H9 (cell line): Measurements from ENCODE around the gene VEGFA. TPM values are rescaled to one million over a fixed set of nuclear protein-coding genes. Genes with fewer than 3 reads are reported as not detected.

Source experiments
- DNase-seq: peaks from one replicate; pipeline ENCODE4 v3.0.0-alpha.2; 2017
- H2AFZ ChIP-seq: one replicate; pipeline ENCODE4 v1.6.1; 2013; ENCODE audit warnings: mild to moderate bottlenecking, low read length, control low read depth, moderate library complexity
- H2AK5ac ChIP-seq: 2 replicates; pipeline ENCODE4 v1.6.1; 2013; ENCODE audit warnings: low read length, control low read depth, mixed read lengths; ENCODE audit not compliant: insufficient read length
- H2BK120ac ChIP-seq: one replicate; pipeline ENCODE4 v1.6.1; 2013; ENCODE audit warnings: low read depth, mild to moderate bottlenecking, low read length, control low read depth, inconsistent platforms; ENCODE audit not compliant: poor library complexity, severe bottlenecking
- H2BK12ac ChIP-seq: 2 replicates; pipeline ENCODE4 v1.6.1; 2013; ENCODE audit warnings: low read length, control low read depth, mixed read lengths, low read depth; ENCODE audit not compliant: insufficient read length
- H2BK15ac ChIP-seq: 2 replicates; pipeline ENCODE4 v1.6.1; 2013; ENCODE audit warnings: low read depth, low read length, control low read depth
- H2BK20ac ChIP-seq: one replicate; pipeline ENCODE4 v1.6.1; 2013; ENCODE audit warnings: low read depth, mild to moderate bottlenecking, low read length, control low read depth, inconsistent platforms; ENCODE audit not compliant: poor library complexity, severe bottlenecking
- H2BK5ac ChIP-seq: 2 replicates; pipeline ENCODE4 v1.6.1; 2013; ENCODE audit warnings: low read length, control low read depth, mixed read lengths; ENCODE audit not compliant: insufficient read length
- H3K14ac ChIP-seq: 2 replicates; pipeline ENCODE4 v1.6.1; 2013; ENCODE audit warnings: low read length, control low read depth; ENCODE audit not compliant: insufficient read depth
- H3K18ac ChIP-seq: 2 replicates; pipeline ENCODE4 v1.6.1; 2013; ENCODE audit warnings: low read depth, mild to moderate bottlenecking, mixed read lengths, low read length, control low read depth; ENCODE audit not compliant: insufficient read length
- H3K23ac ChIP-seq: 2 replicates; pipeline ENCODE4 v1.6.1; 2013; ENCODE audit warnings: low read length, control low read depth, mixed read lengths, low read depth; ENCODE audit not compliant: insufficient read length
- H3K23me2 ChIP-seq: 2 replicates; pipeline ENCODE4 v1.6.1; 2013; ENCODE audit warnings: low read depth, mild to moderate bottlenecking, mixed read lengths, low read length, control low read depth; ENCODE audit not compliant: insufficient read length, poor library complexity, severe bottlenecking
- H3K27ac ChIP-seq: 2 replicates; pipeline ENCODE4 v1.5.1; 2013; ENCODE audit warnings: low read length, control low read depth, mixed read lengths, low read depth; ENCODE audit not compliant: insufficient read length
- H3K27me3 ChIP-seq: 2 replicates; pipeline ENCODE4 v1.6.1; 2013; ENCODE audit warnings: low read length, control low read depth, inconsistent platforms; ENCODE audit not compliant: insufficient read depth
- H3K4ac ChIP-seq: 2 replicates; pipeline ENCODE4 v1.6.1; 2013; ENCODE audit warnings: low read depth, mild to moderate bottlenecking, control low read depth, inconsistent platforms, low read length, moderate library complexity
- H3K4me1 ChIP-seq: 2 replicates; pipeline ENCODE4 v1.6.1; 2013; ENCODE audit warnings: low read length, control low read depth, inconsistent platforms; ENCODE audit not compliant: insufficient read depth
- H3K4me2 ChIP-seq: 2 replicates; pipeline ENCODE4 v1.6.1; 2013; ENCODE audit warnings: low read length, control low read depth, mixed read lengths; ENCODE audit not compliant: insufficient read length, insufficient read depth
- H3K56ac ChIP-seq: 2 replicates; pipeline ENCODE4 v1.6.1; 2013; ENCODE audit warnings: low read depth, mild to moderate bottlenecking, mixed read lengths, low read length, control low read depth; ENCODE audit not compliant: insufficient read length
- H3K79me1 ChIP-seq: 2 replicates; pipeline ENCODE4 v1.6.1; 2013; ENCODE audit warnings: low read depth, mild to moderate bottlenecking, moderate library complexity, low read length, control low read depth, inconsistent platforms; ENCODE audit not compliant: insufficient read depth, poor library complexity, severe bottlenecking
- H3K79me2 ChIP-seq: 2 replicates; pipeline ENCODE4 v1.6.1; 2013; ENCODE audit warnings: low read length, control low read depth, inconsistent platforms; ENCODE audit not compliant: insufficient read depth
- H3K9ac ChIP-seq: 2 replicates; pipeline ENCODE4 v1.6.1; 2013; ENCODE audit warnings: low read length, control low read depth, mixed read lengths; ENCODE audit not compliant: insufficient read length; ENCODE audit errors: extremely low read depth
- H3K9me3 ChIP-seq: one replicate; pipeline ENCODE4 v1.6.1; 2013; ENCODE audit warnings: low read depth, low read length, inconsistent platforms; ENCODE audit not compliant: control insufficient read depth
- H3T11ph ChIP-seq: one replicate; pipeline ENCODE4 v1.6.1; 2013; ENCODE audit warnings: mild to moderate bottlenecking, low read length, control low read depth, inconsistent platforms
- H4K20me1 ChIP-seq: one replicate; pipeline ENCODE4 v1.6.1; 2013; ENCODE audit not compliant: control insufficient read depth, insufficient read length, insufficient read depth
- H4K5ac ChIP-seq: 2 replicates; pipeline ENCODE4 v1.6.1; 2013; ENCODE audit warnings: low read depth, mild to moderate bottlenecking, mixed read lengths, low read length, control low read depth; ENCODE audit not compliant: insufficient read length
- H4K8ac ChIP-seq: replicated peaks from 2 replicates; pipeline ENCODE4 v1.6.1; 2013; ENCODE audit warnings: low read length, control low read depth, mixed read lengths, low read depth; ENCODE audit not compliant: insufficient read length
- H4K91ac ChIP-seq: 2 replicates; pipeline ENCODE4 v1.6.1; 2013; ENCODE audit warnings: low read depth, mild to moderate bottlenecking, moderate library complexity, mixed read lengths, low read length, control low read depth; ENCODE audit not compliant: insufficient read length
- H3K27ac Mint-ChIP-seq, 3 experiments: 2 replicates in 2 of 3; 3 replicates in 1 of 3; pipeline ENCODE4 v1.8.0; 2020 to 2021; ENCODE audit warnings: mixed read lengths in 3 of 3, mild to moderate bottlenecking in 1 of 3, moderate library complexity in 1 of 3
- H3K27me3 Mint-ChIP-seq: 2 replicates; pipeline ENCODE4 v1.8.0; 2021; ENCODE audit warnings: low read depth, mild to moderate bottlenecking, moderate library complexity, mixed read lengths
- H3K36me3 Mint-ChIP-seq, 3 experiments: 2 replicates in 2 of 3; 3 replicates in 1 of 3; pipeline ENCODE4 v1.8.0; 2020 to 2021; ENCODE audit warnings: low read depth in 3 of 3, mixed read lengths in 3 of 3; ENCODE audit not compliant: insufficient read depth in 1 of 3
- H3K4me1 Mint-ChIP-seq, 2 experiments: 2 replicates each; pipeline ENCODE4 v1.8.0; 2020; ENCODE audit warnings: mixed read lengths in 2 of 2
- H3K4me3 Mint-ChIP-seq, 2 experiments: 2 replicates in 1 of 2; 3 replicates in 1 of 2; pipeline ENCODE4 v1.8.0; 2020 to 2021; ENCODE audit warnings: mild to moderate bottlenecking in 2 of 2, mixed read lengths in 2 of 2, moderate library complexity in 1 of 2
- H3K9me3 Mint-ChIP-seq, 2 experiments: 2 replicates in 1 of 2; 3 replicates in 1 of 2; pipeline ENCODE4 v1.8.0; 2020; ENCODE audit warnings: mild to moderate bottlenecking in 2 of 2, mixed read lengths in 2 of 2, moderate library complexity in 1 of 2
- WGBS: extraction: QIAGEN DNeasy Blood & Tissue Kit; methylation state at CpG from one replicate; pipeline ENCODE4 v1.1.7; 2013; ENCODE audit warnings: missing lambda C conversion rate, low lambda C conversion rate, mixed read lengths; ENCODE audit not compliant: insufficient read length; ENCODE audit errors: extremely low coverage; 5-methylcytosine and 5-hydroxymethylcytosine counted together
- total RNA-seq: library from RNA; stranded (reverse); gene quantifications from 2 replicates; pipeline ENCODE4 v1.2.1, GENCODE V29; 2021
- TF ChIP-seq, protein P1 (sequence below): fragments of 200-600 bp; sonication (generic); conservative IDR thresholded peaks from 3 replicates; pipeline ENCODE4 v1.8.0; 2021; ENCODE audit warnings: antibody characterized with exemption, mild to moderate bottlenecking

The VEGFA gene
- total RNA-seq, 1 experiment from 2014 or later: 47.9 TPM

DNA sequence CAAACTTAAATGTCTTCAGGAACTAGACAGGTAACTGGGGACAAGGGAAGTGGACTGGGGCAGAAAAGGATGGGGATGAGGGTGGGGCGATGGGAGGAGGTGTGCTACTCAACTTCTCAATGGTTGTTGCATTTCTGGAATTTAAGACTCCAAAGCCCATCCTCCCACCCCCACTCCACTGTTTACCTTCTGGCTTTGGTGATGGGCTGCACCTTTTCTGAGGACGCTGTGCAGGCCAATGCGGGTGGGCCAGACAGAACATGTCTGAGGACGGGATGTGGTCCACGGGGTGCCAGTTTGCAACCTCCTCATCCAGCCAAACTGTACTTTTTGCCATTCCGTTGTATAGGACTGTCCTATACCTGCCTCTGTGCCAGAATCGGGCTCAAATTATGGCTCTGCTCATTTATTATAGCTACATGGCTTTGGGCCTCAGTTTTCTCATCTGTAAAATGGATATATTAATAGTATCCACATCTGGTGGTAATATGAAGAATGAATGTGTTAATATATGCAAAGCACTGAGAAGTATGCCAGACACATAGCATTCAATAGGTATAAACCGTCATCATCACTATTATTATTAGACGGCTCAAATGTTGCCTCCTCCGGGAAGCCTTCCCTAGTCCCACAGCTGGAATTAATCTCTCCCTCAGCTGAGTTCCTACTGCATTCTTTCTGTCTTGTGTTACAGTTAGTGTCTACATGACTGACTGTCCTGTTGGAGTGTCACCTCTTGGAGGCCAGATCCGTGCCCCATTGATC, 31.0 kb upstream of the VEGFA start:
- DNase-seq: peak; percentile 16
- H3K18ac ChIP-seq: no peak overlapping the region

More for the DNA sequence above, 31.0 kb upstream of the VEGFA start:
- no peak overlapping the region for H3K27ac ChIP-seq
- H3K4me2 ChIP-seq: no peak overlapping the region
- no peaks in the 10 kb centered on the region for H3K9me3 ChIP-seq
- H2AFZ ChIP-seq: no peak overlapping the region
- H2BK12ac ChIP-seq: no peak overlapping the region
- H3K79me1 ChIP-seq: no peaks in the 10 kb centered on the region
- H3K23ac ChIP-seq: no peak overlapping the region
- H3K4me3 Mint-ChIP-seq: no peak overlapping the region
- no peak overlapping the region for H3K4ac ChIP-seq
- H4K91ac ChIP-seq: no peak overlapping the region
- no peaks in the 10 kb centered on the region for H3K4me1 ChIP-seq
- no peak overlapping the region for H4K5ac ChIP-seq
- TF ChIP-seq, protein P1, sequence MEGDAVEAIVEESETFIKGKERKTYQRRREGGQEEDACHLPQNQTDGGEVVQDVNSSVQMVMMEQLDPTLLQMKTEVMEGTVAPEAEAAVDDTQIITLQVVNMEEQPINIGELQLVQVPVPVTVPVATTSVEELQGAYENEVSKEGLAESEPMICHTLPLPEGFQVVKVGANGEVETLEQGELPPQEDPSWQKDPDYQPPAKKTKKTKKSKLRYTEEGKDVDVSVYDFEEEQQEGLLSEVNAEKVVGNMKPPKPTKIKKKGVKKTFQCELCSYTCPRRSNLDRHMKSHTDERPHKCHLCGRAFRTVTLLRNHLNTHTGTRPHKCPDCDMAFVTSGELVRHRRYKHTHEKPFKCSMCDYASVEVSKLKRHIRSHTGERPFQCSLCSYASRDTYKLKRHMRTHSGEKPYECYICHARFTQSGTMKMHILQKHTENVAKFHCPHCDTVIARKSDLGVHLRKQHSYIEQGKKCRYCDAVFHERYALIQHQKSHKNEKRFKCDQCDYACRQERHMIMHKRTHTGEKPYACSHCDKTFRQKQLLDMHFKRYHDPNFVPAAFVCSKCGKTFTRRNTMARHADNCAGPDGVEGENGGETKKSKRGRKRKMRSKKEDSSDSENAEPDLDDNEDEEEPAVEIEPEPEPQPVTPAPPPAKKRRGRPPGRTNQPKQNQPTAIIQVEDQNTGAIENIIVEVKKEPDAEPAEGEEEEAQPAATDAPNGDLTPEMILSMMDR: no peak
- no peaks in the 10 kb centered on the region; a peak in 1 of 7 replicates for H3K36me3 Mint-ChIP-seq
- WGBS: no CpG with 5 or more reads among the region's 11 CpGs
- H3K14ac ChIP-seq: no peak overlapping the region
- no peak overlapping the region for H2BK15ac ChIP-seq
- H2BK120ac ChIP-seq: no peak overlapping the region
- H3T11ph ChIP-seq: no peak overlapping the region
- no peaks in the 10 kb centered on the region for H3K27me3 ChIP-seq
- H4K8ac ChIP-seq: no peak overlapping the region
- no peaks in the 10 kb centered on the region for H3K23me2 ChIP-seq
- H3K27me3 Mint-ChIP-seq: no peaks in the 10 kb centered on the region
- H3K9ac ChIP-seq: no peak overlapping the region
- no peak overlapping the region for H3K56ac ChIP-seq
- no peak overlapping the region for H2BK5ac ChIP-seq
- no peaks in the 10 kb centered on the region for H3K79me2 ChIP-seq
- H2AK5ac ChIP-seq: no peak overlapping the region
- H3K27ac Mint-ChIP-seq: no peak overlapping the region
- no peak overlapping the region for H2BK20ac ChIP-seq
- peaks cover 13 to 50% of the 10 kb centered on the region in 2 experiments for H3K4me1 Mint-ChIP-seq
- H3K9me3 Mint-ChIP-seq: no peaks in the 10 kb centered on the region; a peak in 1 of 5 replicates
- no peaks in the 10 kb centered on the region for H4K20me1 ChIP-seq
